Cardiac muscle cell (in vitro differentiated cells and primary cell): Measurements from ENCODE around the gene INSL3. TPM values are rescaled to one million over a fixed set of nuclear protein-coding genes. Genes with fewer than 3 reads are reported as not detected.

Source experiments
- DNase-seq, 2 donors: peaks; one replicate each; pipeline versions ENCODE4 v3.0.0 to v3.0.0-alpha.2; 2010 to 2017; ENCODE audit warnings: low read depth in 1 of 2, low spot score in 1 of 2
- H3K27ac ChIP-seq: fragments of 200-600 bp; sonication (generic); 2 replicates; pipeline ENCODE4 v1.5.1; 2016
- H3K27me3 ChIP-seq: fragments of 200-600 bp; sonication (generic); 2 replicates; pipeline ENCODE4 v1.6.0; 2016; ENCODE audit warnings: control low read depth
- H3K36me3 ChIP-seq: fragments of 200-600 bp; sonication (generic); 2 replicates; pipeline ENCODE4 v1.5.1; 2016; ENCODE audit warnings: control low read depth
- H3K4me1 ChIP-seq: fragments of 200-600 bp; sonication (generic); 2 replicates; pipeline ENCODE4 v1.8.1; 2017; ENCODE audit warnings: low read depth, mild to moderate bottlenecking, mixed run types
- H3K4me3 ChIP-seq: fragments of 200-600 bp; sonication (generic); 2 replicates; pipeline ENCODE4 v1.5.1; 2016; ENCODE audit warnings: mild to moderate bottlenecking
- H3K9me3 ChIP-seq: fragments of 200-600 bp; sonication (generic); 2 replicates; pipeline ENCODE4 v1.5.1; 2017; ENCODE audit warnings: low read depth, mild to moderate bottlenecking, control low read depth
- CTCF ChIP-seq: IDR thresholded peaks from 2 replicates; pipeline ENCODE4 v1.5.1; 2012; ENCODE audit warnings: low read depth, mild to moderate bottlenecking, low read length
- polyA plus RNA-seq: library from polyadenylated mRNA; unstranded; fragments of >200 nt; fragmentation: Nextera tagmentation; extraction: Ambion mirVana; gene quantifications from 2 replicates; pipeline ENCODE4 v1.2.1, GENCODE V29; 2016
- total RNA-seq: library from RNA; depleted of rRNA; stranded (reverse); fragments of >200 nt; gene quantifications from 2 replicates; pipeline ENCODE4 v1.2.3, GENCODE V29; 2016

The INSL3 gene
- total and polyA plus RNA-seq, 2 experiments from 2014 or later = 0.63 TPM; not detected in 1

- no peak for TF ChIP-seq CTCF
- no peaks in the 10 kb centered on the region for H3K9me3 ChIP-seq
- no peak for DNase-seq
- H3K4me3 ChIP-seq = no peak overlapping the region
- H3K27me3 ChIP-seq = peaks cover 48% of the 10 kb centered on the region
- no peaks in the 10 kb centered on the region for H3K36me3 ChIP-seq
- H3K27ac ChIP-seq = no peak overlapping the region
- H3K4me1 ChIP-seq = no peaks in the 10 kb centered on the region
Measured at GRCh38 chr19:17796013-17796837, 25.1 kb downstream of the INSL3 start.

GRCh38 chr19:17795495-17795856 lies 25.8 kb downstream of the INSL3 start:
- no peaks in the 10 kb centered on the region for H3K4me1 ChIP-seq
- H3K27me3 ChIP-seq = peaks cover 48% of the 10 kb centered on the region
- no peaks in the 10 kb centered on the region for H3K36me3 ChIP-seq
- H3K4me3 ChIP-seq = no peak overlapping the region
- no peak for DNase-seq
- H3K27ac ChIP-seq = no peak overlapping the region
- no peak for TF ChIP-seq CTCF
- H3K9me3 ChIP-seq = no peaks in the 10 kb centered on the region

- no peaks in the 10 kb centered on the region for H3K9me3 ChIP-seq
- H3K27ac ChIP-seq = no peak within 1 kb of the TSS
- TF ChIP-seq CTCF = no peak
- no peak within 1 kb of the TSS for H3K4me3 ChIP-seq
- peak; percentile 20 to 58 for DNase-seq
- H3K4me1 ChIP-seq = no peaks in the 10 kb centered on the region
- peaks cover 48% of the 10 kb centered on the region for H3K27me3 ChIP-seq
- no peaks in the 10 kb centered on the region for H3K36me3 ChIP-seq
Measured at GRCh38 chr19:17794731-17795494, 26.4 kb downstream of the INSL3 start, which contains the start of gene B3GNT3. Gene B3GNT3 (plus strand): TSS chr19:17795138. CDS start chr19:17807808, 12,670 bp downstream.

DNA sequence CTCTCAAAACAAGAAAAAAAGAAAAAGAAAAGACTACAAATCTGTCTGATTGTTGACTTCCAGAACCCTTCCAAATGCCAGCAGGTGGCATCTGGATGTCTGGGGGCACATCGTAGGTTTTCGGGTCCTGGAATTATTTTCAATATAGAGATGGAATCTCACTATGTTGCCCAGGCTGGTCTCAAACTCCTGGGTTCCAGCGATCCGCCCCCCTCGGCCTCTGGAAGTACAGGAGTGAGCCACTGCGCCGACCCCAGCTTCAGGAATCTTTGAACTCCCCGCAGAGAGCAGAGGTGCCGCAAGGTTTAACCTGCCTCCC lies 26.9 kb downstream of the INSL3 start:
- TF ChIP-seq CTCF = no peak
- Histone ChIP-seq H3K4me3 (no peak overlapping the region), H3K9me3 (no peaks in the 10 kb centered on the region), H3K4me1 (no peaks in the 10 kb centered on the region), H3K36me3 (no peaks in the 10 kb centered on the region), H3K27me3 (peaks cover 48% of the 10 kb centered on the region), H3K27ac (no peak overlapping the region)
- DNase-seq = no peak

- H3K27me3 ChIP-seq = peaks cover 20% of the 10 kb centered on the region
- no peak overlapping the region for H3K4me3 ChIP-seq
- no peak overlapping the region for H3K27ac ChIP-seq
- no peaks in the 10 kb centered on the region for H3K9me3 ChIP-seq
- TF ChIP-seq CTCF = no peak
- no peak for DNase-seq
- no peaks in the 10 kb centered on the region for H3K36me3 ChIP-seq
- H3K4me1 ChIP-seq = no peaks in the 10 kb centered on the region
Measured at GRCh38 chr19:17790059-17790780, 31.1 kb downstream of the INSL3 start.
